Posterior cingulate gyrus (tissue), 11 donors: Measurements from ENCODE around the gene MRPL42.
"Not testable (repeated sequence)": the region's sequence is repeated elsewhere in the genome, so short reads cannot be mapped to it uniquely, and the experiment has no call there.

ENCODE experiments used
- DNase-seq, 10 donors: peaks; one replicate each; pipeline versions ENCODE4 v3.0.0 to v3.0.0-alpha.2; 2020 to 2021; ENCODE audit warnings: mixed read lengths in 3 of 10
- intact Hi-C: fragments of 100-400 bp; cut with DNase I; formaldehyde crosslinking; loops from one replicate; pipeline ENCODE4 v1.15.1; 2023

The MRPL42 gene

DNA sequence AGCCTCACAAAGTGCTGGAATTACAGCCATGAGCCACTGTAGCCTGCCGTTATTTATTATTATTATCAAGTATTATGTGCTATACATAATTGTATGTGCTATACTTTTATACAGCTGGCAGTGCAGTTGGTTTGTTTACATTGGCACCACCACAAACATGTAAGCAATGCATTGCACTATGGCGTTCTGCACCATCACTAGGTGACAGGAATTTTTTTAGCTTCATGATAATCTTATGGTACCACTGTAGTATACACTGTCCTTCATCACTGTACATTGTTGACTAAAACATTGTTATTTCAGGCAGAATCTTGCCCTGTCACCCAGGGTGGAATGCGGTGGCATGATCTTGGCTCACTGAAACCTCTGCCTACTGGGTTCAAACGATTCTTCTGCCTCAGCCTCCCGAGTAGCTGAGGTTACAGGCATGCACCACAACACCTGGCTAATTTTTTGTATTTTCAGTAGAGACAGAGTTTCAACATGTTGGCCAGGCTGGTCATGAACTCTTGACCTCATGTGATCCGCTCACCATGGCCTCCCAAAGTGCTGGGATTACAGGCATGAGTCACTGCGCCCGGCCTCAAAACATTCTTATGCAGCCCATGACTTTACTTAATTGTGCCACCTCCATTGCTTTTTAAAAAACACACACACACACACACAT lies 17.1 kb downstream of the MRPL42 start:
- no peak for DNase-seq
- intact Hi-C loops: no loop called here

DNA sequence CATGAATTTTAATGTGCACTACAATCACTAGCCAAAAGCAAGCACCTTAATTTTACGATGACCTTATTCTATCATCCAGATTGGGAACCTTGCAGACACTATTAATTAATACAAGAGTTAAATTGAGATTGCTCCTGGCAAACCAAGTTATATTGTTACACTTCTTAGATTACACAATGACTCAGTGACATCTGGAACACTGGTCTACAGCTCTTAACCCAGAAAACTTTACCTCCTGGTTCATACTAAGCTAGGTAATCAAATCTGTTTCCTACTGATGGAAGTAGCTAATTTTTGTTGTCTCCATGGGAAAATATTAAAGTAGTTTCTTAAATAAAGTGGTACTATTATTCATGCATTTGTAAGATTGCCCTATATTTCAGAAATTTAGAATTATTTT lies 25.5 kb downstream of the MRPL42 start:
- intact Hi-C loops, DNase-seq: not testable (repeated sequence)

DNA sequence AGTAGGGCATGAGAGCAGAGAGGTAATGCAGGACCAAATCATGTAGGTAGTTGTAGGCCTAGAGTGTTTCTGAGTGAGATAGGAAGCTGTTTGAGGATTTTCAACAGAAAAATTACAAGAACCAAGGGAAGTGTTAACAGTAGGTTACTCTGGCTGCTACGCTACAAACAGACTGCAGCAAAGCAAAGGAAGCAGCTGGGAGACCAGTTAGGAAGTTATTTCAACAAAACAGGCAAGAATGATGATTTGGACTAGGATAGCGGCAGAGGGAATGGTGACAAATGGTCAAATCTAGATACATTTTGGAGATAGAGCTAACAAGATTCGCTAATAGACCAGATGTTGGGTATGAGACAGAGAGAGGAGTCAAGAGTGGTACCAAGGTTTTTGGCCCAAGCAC lies 26.8 kb downstream of the MRPL42 start:
- intact Hi-C loops: no loop called here
- no peak for DNase-seq

DNA sequence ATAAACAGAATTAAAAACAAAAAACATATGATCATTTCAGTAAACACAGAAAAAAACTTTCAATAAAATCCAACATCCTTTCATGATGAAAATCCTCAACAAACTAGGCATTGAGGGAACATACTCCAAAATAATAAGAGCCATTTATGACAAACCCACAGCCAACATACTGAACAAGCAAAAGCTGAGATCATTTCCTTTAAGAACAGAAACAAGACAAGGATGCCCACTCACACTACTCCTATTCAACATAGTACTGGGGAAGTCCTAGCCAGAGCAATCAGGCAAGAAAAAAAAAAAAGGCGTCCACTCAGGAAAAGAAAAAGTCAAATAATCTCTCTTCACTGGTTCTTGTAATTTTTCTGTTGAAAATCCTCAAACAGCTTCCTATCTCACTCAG lies 30.1 kb downstream of the MRPL42 start:
- intact Hi-C loops: no loop called here

DNA sequence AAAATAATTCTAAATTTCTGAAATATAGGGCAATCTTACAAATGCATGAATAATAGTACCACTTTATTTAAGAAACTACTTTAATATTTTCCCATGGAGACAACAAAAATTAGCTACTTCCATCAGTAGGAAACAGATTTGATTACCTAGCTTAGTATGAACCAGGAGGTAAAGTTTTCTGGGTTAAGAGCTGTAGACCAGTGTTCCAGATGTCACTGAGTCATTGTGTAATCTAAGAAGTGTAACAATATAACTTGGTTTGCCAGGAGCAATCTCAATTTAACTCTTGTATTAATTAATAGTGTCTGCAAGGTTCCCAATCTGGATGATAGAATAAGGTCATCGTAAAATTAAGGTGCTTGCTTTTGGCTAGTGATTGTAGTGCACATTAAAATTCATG lies 31.5 kb downstream of the MRPL42 start:
- intact Hi-C loops, DNase-seq: not testable (repeated sequence)

More for the DNA sequence above, 30.1 kb downstream of the MRPL42 start:
- no peak for DNase-seq

DNA sequence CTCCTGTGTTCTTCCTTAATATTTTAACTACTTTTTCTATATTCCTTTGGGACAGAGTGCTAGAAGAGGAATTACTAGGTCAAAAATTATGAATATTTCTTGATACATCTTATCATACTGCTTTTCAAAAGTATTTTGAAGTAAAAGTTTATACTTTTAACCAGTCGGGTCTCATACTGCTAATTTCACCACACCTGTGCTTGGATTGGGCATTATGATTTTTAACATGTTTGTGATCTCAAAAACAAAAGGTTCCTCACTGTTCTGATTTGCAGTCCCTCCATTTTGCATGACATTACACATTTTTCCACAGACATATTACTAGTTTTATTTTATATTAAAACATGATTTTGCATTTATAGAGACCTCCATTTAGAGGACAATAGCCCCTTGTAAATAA lies 32.9 kb downstream of the MRPL42 start:
- no peak for DNase-seq
- intact Hi-C loops: loop anchor here (5.0 kb wide), 1 partner anchor 267 kb away; no protein-coding TSS in a partner anchor

DNA sequence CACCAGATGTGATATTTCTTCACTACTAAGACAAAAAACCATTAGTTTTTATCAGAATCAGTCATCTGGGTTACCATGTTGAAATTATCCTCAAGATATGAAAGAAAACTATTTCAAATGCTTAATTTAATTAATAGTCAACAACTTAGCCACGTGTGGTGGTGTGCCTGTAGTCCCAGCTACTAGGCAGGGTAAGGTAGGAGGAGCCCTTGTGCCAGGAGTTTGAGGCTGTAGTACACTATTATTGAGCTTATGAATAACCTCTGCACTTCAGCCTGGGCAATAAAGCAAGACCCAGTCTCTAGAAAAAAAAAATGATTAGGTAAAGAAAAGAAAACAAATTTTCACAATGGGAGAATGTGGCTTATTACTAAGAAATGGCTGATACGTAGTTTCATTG lies 33.4 kb downstream of the MRPL42 start:
- DNase-seq: no peak
- intact Hi-C loops: loop anchor here (5.0 kb wide), 1 partner anchor 267 kb away; no protein-coding TSS in a partner anchor

DNA sequence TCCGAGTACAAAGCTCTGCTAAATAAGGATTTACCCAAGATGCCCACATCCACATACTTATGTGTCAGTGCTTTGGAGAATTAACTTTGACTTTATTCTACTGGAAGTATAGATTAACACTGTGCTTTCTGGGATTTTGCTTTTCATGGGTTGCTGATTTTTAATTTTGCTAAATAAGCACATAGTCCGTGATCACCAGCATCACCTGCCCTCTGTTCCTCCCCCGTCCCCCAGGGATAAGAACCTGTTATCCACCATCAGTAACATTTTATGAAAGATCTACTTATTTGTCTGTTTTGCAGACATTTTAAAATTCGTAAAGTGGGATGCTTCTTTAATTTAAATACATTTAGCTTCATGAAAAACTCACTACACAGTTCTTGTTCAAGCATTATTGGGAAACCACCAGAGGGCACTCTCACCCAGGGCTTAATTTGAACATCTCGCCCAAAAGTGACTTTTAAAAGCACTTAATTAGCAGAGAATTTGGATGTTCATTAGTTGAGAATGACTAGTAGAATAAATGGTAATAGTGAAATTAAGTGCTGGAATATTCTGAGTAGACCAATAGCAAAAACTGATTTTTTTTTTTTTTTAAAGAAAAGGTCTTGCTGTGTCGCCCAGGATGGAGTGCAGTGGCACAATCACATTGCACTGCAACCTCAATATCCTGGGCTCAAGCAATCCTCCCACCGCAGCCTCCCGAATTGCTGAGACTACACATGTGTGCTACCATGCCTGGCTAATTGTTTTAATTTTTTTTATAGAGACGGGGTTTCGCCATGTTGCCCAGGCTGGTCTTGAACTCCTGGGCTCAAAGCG lies 35.7 kb downstream of the MRPL42 start:
- peak in 5 of 10 donors; percentile 20 to 52 (median 40) for DNase-seq
- intact Hi-C loops: loop anchor here (2.0 to 5.0 kb wide), 2 partner anchors 264 to 600 kb away; no protein-coding TSS in a partner anchor

DNA sequence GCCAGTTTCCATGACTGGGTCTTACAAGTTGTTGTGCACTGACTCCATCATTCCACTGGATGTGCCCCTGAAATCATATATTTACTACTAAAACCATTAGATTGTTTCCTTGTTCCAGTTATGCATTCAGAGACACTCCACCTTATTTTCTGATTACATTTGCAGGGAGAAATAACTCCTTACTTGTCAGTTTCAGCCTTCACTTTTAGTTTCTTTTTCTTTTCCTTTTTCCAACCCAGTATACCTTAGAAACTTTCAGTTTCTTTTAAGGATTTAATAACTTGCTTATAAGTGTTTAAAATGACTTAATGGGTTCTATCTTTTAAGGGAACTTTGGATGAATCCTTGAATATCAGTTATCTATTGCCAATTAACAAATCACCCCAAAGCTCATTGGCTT lies 39.9 kb downstream of the MRPL42 start:
- intact Hi-C loops: no loop called here

DNA sequence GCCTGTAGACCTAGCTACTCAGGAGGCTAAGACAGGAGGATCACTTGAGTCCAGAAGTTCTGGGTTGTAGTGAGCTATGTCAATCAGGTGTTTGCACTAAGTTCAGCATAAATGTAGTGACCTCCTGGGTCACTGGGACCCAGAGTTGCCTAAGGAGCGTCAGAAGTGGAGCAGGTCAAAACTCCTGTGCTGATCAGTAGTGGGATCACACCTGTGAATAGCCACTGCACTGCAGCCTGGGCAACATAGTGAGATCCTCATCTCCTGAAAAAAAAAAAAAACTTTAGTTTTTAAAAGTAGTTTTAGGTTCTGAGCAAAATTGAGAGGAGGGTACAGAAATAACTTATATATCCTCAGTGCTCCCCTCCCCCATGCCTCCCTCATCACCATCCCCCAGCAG lies 42.2 kb downstream of the MRPL42 start:
- intact Hi-C loops: no loop called here
- no peak for DNase-seq

More for the DNA sequence above, 39.9 kb downstream of the MRPL42 start:
- DNase-seq: no peak

DNA sequence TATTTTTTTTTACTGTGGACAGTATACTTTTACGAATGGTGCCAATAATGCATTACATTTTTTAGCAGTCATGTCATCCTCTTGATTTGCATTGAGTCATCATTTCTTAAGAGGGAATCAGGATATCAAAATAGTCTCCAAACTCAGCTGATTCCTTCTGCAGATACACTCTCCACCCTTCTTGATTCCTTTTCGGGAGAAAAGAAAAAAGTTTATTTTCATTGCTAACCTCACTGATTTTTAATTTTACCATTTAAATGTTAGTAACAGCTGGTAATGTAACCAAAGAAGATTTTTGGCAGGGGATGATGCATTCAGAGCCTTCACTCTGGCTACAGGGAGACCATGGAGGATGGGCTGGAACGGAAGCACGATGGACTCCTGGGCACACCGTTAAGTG lies 47.5 kb downstream of the MRPL42 start:
- intact Hi-C loops: no loop called here
- DNase-seq: no peak

DNA sequence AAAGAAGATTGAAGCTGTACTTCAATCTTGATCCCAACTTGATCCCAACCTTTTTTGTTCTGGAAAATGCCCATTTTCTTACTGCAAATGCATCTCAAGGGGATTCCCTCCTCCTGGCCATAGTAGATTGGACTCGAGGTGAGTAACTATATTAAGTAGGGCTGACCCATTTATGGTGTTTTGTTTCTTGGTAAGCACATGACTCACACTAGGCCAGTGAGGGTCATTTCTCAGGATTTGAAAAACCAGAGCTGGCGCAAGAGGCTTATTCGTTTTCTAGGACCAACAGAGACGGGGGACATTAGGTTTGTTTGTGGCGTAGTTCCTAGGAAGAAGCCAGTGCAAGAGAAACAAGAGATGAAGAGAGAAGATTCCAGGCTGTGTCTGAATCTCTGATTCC lies 51.4 kb downstream of the MRPL42 start:
- intact Hi-C loops: no loop called here
- DNase-seq: no peak

DNA sequence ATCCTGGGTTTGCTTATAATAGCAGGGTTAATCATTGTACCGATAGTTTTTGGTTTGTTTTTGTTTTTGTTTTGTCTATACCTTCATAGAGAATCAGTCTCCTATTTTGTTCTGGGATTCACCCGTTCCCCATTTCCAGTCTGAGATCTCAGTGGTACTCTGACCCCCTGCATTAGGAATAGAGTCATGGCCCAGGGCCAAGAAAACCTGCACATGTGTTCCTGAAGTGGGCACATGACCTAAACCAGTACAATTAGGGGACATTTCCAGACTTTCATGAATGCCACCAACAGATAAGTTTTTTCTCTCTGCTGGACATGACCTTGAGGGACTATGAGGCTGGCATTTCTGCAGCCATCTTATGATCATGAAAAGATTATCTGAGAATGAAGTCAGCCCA lies 52.5 kb downstream of the MRPL42 start:
- DNase-seq: no peak
- intact Hi-C loops: no loop called here

DNA sequence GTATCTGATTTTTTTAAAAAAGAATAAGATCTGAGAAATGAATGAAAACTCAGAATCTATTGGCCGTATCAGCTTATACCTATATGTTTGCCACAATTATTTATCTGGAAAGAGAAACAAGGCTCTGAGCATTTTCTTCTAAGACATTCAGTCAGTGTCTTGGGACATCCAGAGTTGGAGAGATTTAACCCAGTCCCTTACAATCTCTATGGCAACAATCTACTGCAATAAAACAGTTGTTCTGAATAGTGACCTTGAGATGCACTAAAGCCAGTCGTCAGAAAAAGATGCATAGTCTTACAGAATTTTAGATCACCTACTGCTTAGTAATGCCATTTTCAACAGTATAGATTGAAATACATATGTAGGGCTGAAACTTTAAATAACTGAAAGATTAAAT lies 53.1 kb downstream of the MRPL42 start:
- intact Hi-C loops: no loop called here
- DNase-seq: no peak

DNA sequence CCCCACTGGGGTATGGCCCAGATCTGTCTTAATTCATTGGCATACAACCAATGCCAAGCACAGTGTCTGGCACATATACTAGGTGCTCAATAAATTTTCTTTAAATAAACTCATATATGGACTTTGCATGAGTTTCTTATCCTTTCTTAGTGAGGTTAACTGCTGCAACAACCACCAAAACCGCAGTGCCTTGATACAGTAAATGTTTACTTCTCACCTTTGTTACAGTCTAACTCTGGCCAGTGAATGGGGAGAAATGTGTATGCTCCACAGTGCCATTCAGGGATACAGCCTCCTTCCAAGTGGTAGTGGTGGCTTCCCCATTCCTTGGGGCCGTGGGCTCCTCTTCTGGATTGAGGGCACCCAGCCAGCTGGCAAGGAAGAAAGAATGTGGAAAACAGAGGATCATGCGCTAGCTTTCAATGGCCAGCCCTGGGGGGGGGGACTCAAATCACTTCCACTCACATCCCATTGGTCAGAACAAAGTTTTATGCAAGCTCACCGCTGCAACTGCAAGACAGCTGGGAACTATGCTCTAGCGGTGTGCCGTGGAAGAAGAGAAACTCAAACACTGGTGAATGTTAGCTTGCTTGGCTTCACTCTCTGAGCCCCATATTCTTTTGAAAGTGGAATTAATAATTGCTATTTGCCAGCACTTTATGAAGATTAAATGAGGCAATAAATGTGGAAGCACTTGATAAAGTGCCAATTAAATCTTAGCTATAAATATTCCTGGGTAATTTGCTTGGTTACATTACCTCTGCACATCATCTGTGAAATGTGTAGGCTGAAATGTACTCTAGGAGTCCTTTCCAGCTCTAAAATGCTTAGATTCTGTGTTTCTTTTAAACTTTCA lies 54.1 kb downstream of the MRPL42 start:
- intact Hi-C loops: no loop called here
- no peak for DNase-seq

DNA sequence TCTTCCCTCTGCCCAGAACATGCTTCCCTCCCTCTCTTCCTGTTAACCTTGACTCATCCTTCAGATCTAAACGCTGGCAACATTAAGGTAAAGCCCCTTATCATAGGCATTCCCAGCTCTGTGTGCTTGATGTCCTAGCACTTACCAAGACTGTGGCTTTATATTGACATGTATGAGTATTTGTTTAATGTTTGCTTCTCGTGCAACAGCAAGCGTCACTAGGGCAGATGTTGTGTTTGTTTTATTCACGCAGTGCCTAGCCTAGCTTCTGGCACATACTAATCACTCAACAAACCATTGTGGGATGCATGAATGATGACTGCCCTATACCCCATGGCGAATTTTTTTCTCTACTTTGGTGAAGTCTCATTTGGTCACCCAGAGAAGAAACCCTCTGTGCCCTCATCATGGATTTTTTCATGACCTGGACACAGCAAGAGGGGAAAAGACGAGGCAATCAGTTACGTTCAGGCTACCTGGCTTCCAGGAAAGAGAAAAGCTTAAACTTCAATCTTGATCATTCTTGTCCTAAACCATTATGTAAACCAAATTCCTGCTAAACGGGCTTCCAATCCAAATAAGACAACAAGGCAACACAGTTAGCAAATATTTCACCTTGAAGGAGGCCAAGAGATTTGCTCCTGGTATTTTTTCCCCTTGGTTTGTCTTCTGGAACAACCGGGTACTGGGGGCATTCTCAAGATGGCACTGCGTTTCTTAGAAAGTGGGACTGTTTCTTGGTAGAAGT lies 57.2 kb downstream of the MRPL42 start:
- DNase-seq: no peak

DNA sequence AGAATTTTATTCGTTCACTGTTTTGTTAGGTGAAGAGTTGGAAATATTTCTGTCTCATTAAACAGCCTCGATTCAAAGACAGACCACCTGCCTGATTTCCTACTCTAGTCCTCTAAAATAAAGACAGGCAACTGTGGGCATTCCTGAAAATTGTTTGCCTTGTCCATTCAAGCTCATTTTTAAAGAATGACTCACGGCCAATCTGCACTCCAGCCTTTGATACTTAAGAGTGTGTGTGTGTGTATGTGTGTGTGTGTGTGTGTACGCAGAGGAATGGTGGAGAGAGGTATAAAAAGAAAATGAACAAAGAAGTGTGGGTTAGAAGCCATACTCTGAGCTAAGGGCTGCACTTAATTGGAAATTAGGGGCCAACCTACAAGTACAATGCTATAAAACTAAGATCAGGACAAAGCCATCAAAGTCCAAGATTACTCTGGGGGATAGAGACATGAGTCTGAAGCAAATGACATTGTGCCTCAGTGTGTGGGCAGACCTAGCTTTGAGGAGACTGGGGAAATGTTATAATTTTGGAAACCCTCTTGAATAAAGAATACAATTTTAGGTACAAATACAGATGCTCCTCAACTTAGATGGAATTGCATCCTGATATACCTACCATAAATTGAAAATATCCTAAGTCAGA lies 59.6 kb downstream of the MRPL42 start:
- no peak for DNase-seq
- intact Hi-C loops: no loop called here

More for the DNA sequence above, 57.2 kb downstream of the MRPL42 start:
- intact Hi-C loops: no loop called here

DNA sequence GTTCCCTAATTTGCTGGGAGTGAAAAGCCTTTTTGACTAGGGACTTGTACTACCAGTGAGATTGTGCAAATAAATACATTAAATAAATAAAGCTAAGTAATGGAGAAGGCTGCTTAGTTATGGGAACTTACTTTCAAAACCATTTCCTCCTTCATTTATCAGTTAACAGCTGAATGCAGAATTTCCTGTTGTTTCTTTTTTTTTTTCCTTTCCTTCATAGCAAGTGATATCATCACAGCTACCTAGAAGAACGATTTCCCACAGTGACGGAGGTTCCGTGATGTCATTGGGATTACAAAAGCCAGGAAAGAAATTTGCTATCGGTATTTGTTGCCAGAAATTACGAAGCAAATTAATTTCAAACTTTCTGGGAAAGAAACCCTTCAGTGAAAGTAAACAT lies 63.0 kb downstream of the MRPL42 start:
- DNase-seq: no peak
- intact Hi-C loops: no loop called here

DNA sequence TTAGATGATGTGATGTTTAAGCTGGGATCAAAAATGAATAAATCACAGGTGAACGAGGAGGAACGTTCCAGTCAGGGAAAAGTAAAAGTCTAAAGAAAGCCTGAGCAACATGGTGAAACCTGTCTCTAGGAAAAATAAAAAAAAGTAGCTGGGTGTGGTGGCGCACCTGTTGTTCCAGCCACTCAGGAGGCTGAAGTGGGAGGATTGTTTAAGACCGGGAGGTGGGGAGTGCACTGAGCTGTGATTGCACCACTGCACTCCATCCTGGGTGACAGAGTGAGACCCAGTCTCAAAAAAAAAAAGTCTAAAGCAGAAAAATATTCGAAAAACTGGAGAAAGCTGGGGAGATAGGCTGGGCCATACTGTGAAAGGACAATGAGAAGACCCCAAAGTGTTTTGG lies 66.0 kb downstream of the MRPL42 start:
- intact Hi-C loops: no loop called here
- DNase-seq: no peak
